SJSA1 (cell line): ENCODE measurements around the gene IGLL1. TPM values are rescaled to one million over a fixed set of nuclear protein-coding genes. Genes with fewer than 3 reads are reported as not detected.

Source experiments
- DNase-seq, 2 experiments: peaks; one replicate each; pipeline ENCODE4 v3.0.0-alpha.2; 2015 to 2020; ENCODE audit warnings: low spot score in 2 of 2, low read depth in 1 of 2
- H3K27ac ChIP-seq: fragments of 250-450 bp; sonication (Bioruptor Pico); 2 replicates; pipeline ENCODE4 v1.5.1; 2020; ENCODE audit warnings: mild to moderate bottlenecking, moderate library complexity
- H3K27me3 ChIP-seq: fragments of 250-450 bp; sonication (Bioruptor Pico); replicated peaks from 2 replicates; pipeline ENCODE4 v1.5.1; 2020; ENCODE audit warnings: mild to moderate bottlenecking, moderate library complexity
- H3K36me3 ChIP-seq: fragments of 250-450 bp; sonication (Bioruptor Pico); 2 replicates; pipeline ENCODE4 v1.5.1; 2020; ENCODE audit warnings: mild to moderate bottlenecking
- H3K4me1 ChIP-seq: fragments of 250-450 bp; sonication (Bioruptor Pico); replicated peaks from 2 replicates; pipeline ENCODE4 v1.6.1; 2021; ENCODE audit warnings: mild to moderate bottlenecking
- H3K4me3 ChIP-seq: fragments of 250-450 bp; sonication (Bioruptor Pico); 2 replicates; pipeline ENCODE4 v1.5.1; 2020; ENCODE audit warnings: mild to moderate bottlenecking
- H3K9me3 ChIP-seq: fragments of 250-450 bp; sonication (Bioruptor Pico); replicated peaks from 2 replicates; pipeline ENCODE4 v1.5.1; 2020; ENCODE audit warnings: mild to moderate bottlenecking
- total RNA-seq: library from RNA; depleted of rRNA; stranded (reverse); fragments of >200 nt; shearing (Covaris generic); gene quantifications from 2 replicates; pipeline ENCODE4 v1.2.3, GENCODE V29; 2014; rRNA removed

IGLL1 gene
- total RNA-seq, 1 experiment from 2014 or later: not detected

- H3K27me3 ChIP-seq: no peaks in the 10 kb centered on the region
- DNase-seq: no peak
- no peaks in the 10 kb centered on the region for H3K4me1 ChIP-seq
- H3K4me3 ChIP-seq: no peak overlapping the region
- no peaks in the 10 kb centered on the region for H3K9me3 ChIP-seq
- no peaks in the 10 kb centered on the region for H3K36me3 ChIP-seq
- H3K27ac ChIP-seq: no peak overlapping the region
Measured at GRCh38 chr22:23530106-23530505, 50.0 kb downstream of the IGLL1 start.

GRCh38 chr22:23529166-23530103, 50.7 kb downstream of the IGLL1 start:
- Histone ChIP-seq H3K4me1 (no peaks in the 10 kb centered on the region), H3K4me3 (no peak overlapping the region), H3K27ac (no peak overlapping the region), H3K9me3 (no peaks in the 10 kb centered on the region), H3K36me3 (no peaks in the 10 kb centered on the region), H3K27me3 (no peaks in the 10 kb centered on the region)
- no peak for DNase-seq

GRCh38 chr22:23527971-23528740, 51.9 kb downstream of the IGLL1 start:
- H3K36me3 ChIP-seq: no peaks in the 10 kb centered on the region
- no peak overlapping the region for H3K4me3 ChIP-seq
- DNase-seq: no peak
- no peak overlapping the region for H3K27ac ChIP-seq
- H3K4me1 ChIP-seq: no peaks in the 10 kb centered on the region
- H3K27me3 ChIP-seq: no peaks in the 10 kb centered on the region
- no peaks in the 10 kb centered on the region for H3K9me3 ChIP-seq

- Histone ChIP-seq H3K36me3 (no peaks in the 10 kb centered on the region), H3K9me3 (no peaks in the 10 kb centered on the region), H3K27ac (no peak overlapping the region), H3K4me1 (peaks cover 11% of the 10 kb centered on the region), H3K27me3 (no peaks in the 10 kb centered on the region), H3K4me3 (no peak overlapping the region)
- no peak for DNase-seq
Measured at GRCh38 chr22:23526596-23527316, 53.3 kb downstream of the IGLL1 start.

- no peak overlapping the region for H3K4me3 ChIP-seq
- DNase-seq: no peak
- H3K4me1 ChIP-seq: peaks cover 22% of the 10 kb centered on the region
- no peaks in the 10 kb centered on the region for H3K36me3 ChIP-seq
- no peak overlapping the region for H3K27ac ChIP-seq
- H3K9me3 ChIP-seq: no peaks in the 10 kb centered on the region
- H3K27me3 ChIP-seq: no peaks in the 10 kb centered on the region
Measured at GRCh38 chr22:23525510-23525909, 54.6 kb downstream of the IGLL1 start.

- H3K27me3 ChIP-seq: no peaks in the 10 kb centered on the region
- no peak for DNase-seq
- H3K27ac ChIP-seq: no peak overlapping the region
- H3K4me1 ChIP-seq: peaks cover 26% of the 10 kb centered on the region
- no peaks in the 10 kb centered on the region for H3K9me3 ChIP-seq
- no peaks in the 10 kb centered on the region for H3K36me3 ChIP-seq
- H3K4me3 ChIP-seq: no peak overlapping the region
Measured at GRCh38 chr22:23524226-23524625, 55.9 kb downstream of the IGLL1 start.

GRCh38 chr22:23523713-23524112, 56.4 kb downstream of the IGLL1 start:
- DNase-seq: no peak
- H3K27ac ChIP-seq: no peak overlapping the region

More at GRCh38 chr22:23523713-23524112, 56.4 kb downstream of the IGLL1 start:
- no peaks in the 10 kb centered on the region for H3K36me3 ChIP-seq
- H3K27me3 ChIP-seq: no peaks in the 10 kb centered on the region
- peaks cover 26% of the 10 kb centered on the region for H3K4me1 ChIP-seq
- H3K9me3 ChIP-seq: no peaks in the 10 kb centered on the region
- H3K4me3 ChIP-seq: no peak overlapping the region

Other genes starting within 250 kb of the IGLL1 start
- gene DRICH1, start 52.0 kb upstream of the IGLL1 start, total RNA-seq: not detected in 2 replicates
- gene RGL4, start 110.7 kb upstream of the IGLL1 start, total RNA-seq: not detected in 2 replicates
- 1.8 and 4.3 TPM in 2 replicates for gene ZNF70, start 170.8 kb upstream of the IGLL1 start, total RNA-seq
- not detected in 2 replicates for gene VPREB3, start 174.1 kb upstream of the IGLL1 start, total RNA-seq
- not detected in 2 replicates for gene C22orf15, start 182.7 kb upstream of the IGLL1 start, total RNA-seq
- gene CHCHD10, start 187.7 kb upstream of the IGLL1 start, total RNA-seq: 6.4 and 47.7 TPM in 2 replicates
- gene MMP11, start 192.6 kb upstream of the IGLL1 start, total RNA-seq: 14.5 and 32.4 TPM in 2 replicates
- gene SMARCB1, start 206.7 kb upstream of the IGLL1 start, total RNA-seq: 91.8 and 121 TPM in 2 replicates